OCI-LY3 (cell line): ENCODE results near the gene DCC.

ENCODE experiments used
- H2AFZ ChIP-seq: fragments of 200-600, 300-600 bp; shearing (Covaris generic); 2 replicates; pipeline ENCODE4 v1.6.0; 2014; ENCODE audit warnings: antibody characterized with exemption, low read depth, low read length
- H3K27ac ChIP-seq: fragments of 200-600, 300-600 bp; sonication (generic); 2 replicates; pipeline ENCODE4 v1.5.1; 2014; ENCODE audit warnings: mild to moderate bottlenecking, low read length, moderate library complexity, mixed read lengths
- H3K27me3 ChIP-seq: fragments of 200-600, 300-600 bp; sonication (generic); 2 replicates; pipeline ENCODE4 v1.6.1; 2014; ENCODE audit warnings: low read depth, low read length, mixed read lengths
- H3K36me3 ChIP-seq: fragments of 200-600, 300-600 bp; sonication (generic); replicated peaks from 2 replicates; pipeline ENCODE3; 2014; ENCODE audit warnings: low read depth, low read length, mixed read lengths
- H3K4me1 ChIP-seq: fragments of 300-600, 200-600 bp; sonication (generic); 2 replicates; pipeline ENCODE4 v1.6.1; 2014; ENCODE audit warnings: low read length, mixed read lengths
- H3K4me2 ChIP-seq: fragments of 200-600, 300-600 bp; sonication (generic); 2 replicates; pipeline ENCODE4 v1.6.1; 2014; ENCODE audit warnings: low read length, mixed read lengths
- H3K4me3 ChIP-seq: fragments of 300-600, 200-600 bp; sonication (generic); 2 replicates; pipeline ENCODE4 v1.5.1; 2014; ENCODE audit warnings: antibody characterized with exemption, mild to moderate bottlenecking, low read length, moderate library complexity
- H3K79me2 ChIP-seq: fragments of 300-600, 200-600 bp; shearing (Covaris generic); 2 replicates; pipeline ENCODE4 v1.6.1; 2014; ENCODE audit warnings: mild to moderate bottlenecking, low read length, mixed read lengths
- H3K9ac ChIP-seq: fragments of 300-600, 200-600 bp; shearing (Covaris generic); 2 replicates; pipeline ENCODE4 v1.6.0; 2014; ENCODE audit warnings: mild to moderate bottlenecking, low read length, moderate library complexity
- H3K9me3 ChIP-seq: fragments of 200-600, 300-600 bp; shearing (Covaris generic); 2 replicates; pipeline ENCODE4 v1.6.1; 2014; ENCODE audit warnings: low read length, mixed read lengths; ENCODE audit not compliant: insufficient read depth
- H4K20me1 ChIP-seq: fragments of 200-600, 300-600 bp; sonication (generic); 2 replicates; pipeline ENCODE4 v1.6.1; 2016; ENCODE audit warnings: low read length, mixed read lengths; ENCODE audit not compliant: insufficient read depth
- CTCF ChIP-seq: fragments of 200-600, 300-600 bp; sonication (generic); IDR thresholded peaks from 2 replicates; pipeline ENCODE4 v1.5.1; 2014; ENCODE audit warnings: antibody characterized with exemption, low read length, low read depth
- EZH2phosphoT487 ChIP-seq: fragments of 200-600 bp; shearing (Covaris generic); IDR thresholded peaks from 2 replicates; pipeline ENCODE4 v1.6.1; 2018; ENCODE audit warnings: antibody characterized with exemption, mixed run types, low read depth

DCC gene

GRCh38 chr18:52459890-52460289, 119.9 kb downstream of the DCC start:
- no peaks in the 10 kb centered on the region for H3K9me3 ChIP-seq
- TF ChIP-seq EZH2phosphoT487 = no peak
- TF ChIP-seq CTCF = no peak
- H3K27me3 ChIP-seq = no peaks in the 10 kb centered on the region
- H3K36me3 ChIP-seq = no peaks in the 10 kb centered on the region
- no peaks in the 10 kb centered on the region for H3K79me2 ChIP-seq
- H3K4me3 ChIP-seq = no peak overlapping the region
- no peak overlapping the region for H3K27ac ChIP-seq
- no peaks in the 10 kb centered on the region for H4K20me1 ChIP-seq
- no peak overlapping the region for H2AFZ ChIP-seq
- H3K4me1 ChIP-seq = no peaks in the 10 kb centered on the region
- H3K9ac ChIP-seq = no peak overlapping the region
- no peak overlapping the region for H3K4me2 ChIP-seq

GRCh38 chr18:52462853-52463252, 122.9 kb downstream of the DCC start:
- no peak overlapping the region for H3K9ac ChIP-seq
- H3K4me3 ChIP-seq = no peak overlapping the region
- no peaks in the 10 kb centered on the region for H4K20me1 ChIP-seq
- no peaks in the 10 kb centered on the region for H3K27me3 ChIP-seq
- TF ChIP-seq CTCF = no peak
- no peak for TF ChIP-seq EZH2phosphoT487
- H3K36me3 ChIP-seq = no peaks in the 10 kb centered on the region
- no peaks in the 10 kb centered on the region for H3K79me2 ChIP-seq
- no peak overlapping the region for H2AFZ ChIP-seq
- H3K4me1 ChIP-seq = no peaks in the 10 kb centered on the region
- H3K4me2 ChIP-seq = no peak overlapping the region
- no peaks in the 10 kb centered on the region for H3K9me3 ChIP-seq
- H3K27ac ChIP-seq = no peak overlapping the region

GRCh38 chr18:52465391-52465790, 125.4 kb downstream of the DCC start:
- Histone ChIP-seq H3K27ac (no peak overlapping the region), H3K27me3 (no peaks in the 10 kb centered on the region), H3K4me2 (no peak overlapping the region), H3K36me3 (no peaks in the 10 kb centered on the region), H2AFZ (no peak overlapping the region), H3K4me3 (no peak overlapping the region), H3K9ac (no peak overlapping the region), H3K9me3 (no peaks in the 10 kb centered on the region), H4K20me1 (no peaks in the 10 kb centered on the region), H3K79me2 (no peaks in the 10 kb centered on the region), H3K4me1 (no peaks in the 10 kb centered on the region)
- TF ChIP-seq CTCF (no peak), EZH2phosphoT487 (no peak)

- Histone ChIP-seq H3K36me3 (no peaks in the 10 kb centered on the region), H4K20me1 (no peaks in the 10 kb centered on the region)
- no peak for TF ChIP-seq EZH2phosphoT487
- TF ChIP-seq CTCF = no peak
Observed at GRCh38 chr18:52468496-52468895, 128.5 kb downstream of the DCC start.

More at GRCh38 chr18:52468496-52468895, 128.5 kb downstream of the DCC start:
- no peaks in the 10 kb centered on the region for H3K27me3 ChIP-seq
- no peak overlapping the region for H3K9ac ChIP-seq
- no peak overlapping the region for H3K4me3 ChIP-seq
- H3K79me2 ChIP-seq = no peaks in the 10 kb centered on the region
- H3K9me3 ChIP-seq = no peaks in the 10 kb centered on the region
- H3K4me1 ChIP-seq = peaks cover 4% of the 10 kb centered on the region
- no peak overlapping the region for H3K4me2 ChIP-seq
- H2AFZ ChIP-seq = no peak overlapping the region
- no peak overlapping the region for H3K27ac ChIP-seq
